Mononuclear cell (primary cell): ENCODE data around the gene RTP3. TPM values are rescaled to one million over a fixed set of nuclear protein-coding genes. Genes with fewer than 3 reads are reported as not detected.

Experiments used
- H3K27me3 ChIP-seq: 2 replicates; pipeline ENCODE4 v1.6.0; 2011; ENCODE audit warnings: low read length, control low read depth; ENCODE audit not compliant: insufficient read depth
- H3K4me1 ChIP-seq: 2 replicates; pipeline ENCODE4 v1.5.1; 2011; ENCODE audit warnings: mild to moderate bottlenecking, low read length, control low read depth; ENCODE audit not compliant: insufficient read depth
- H3K4me3 ChIP-seq: 2 replicates; pipeline ENCODE4 v1.5.1; 2011; ENCODE audit warnings: mild to moderate bottlenecking, low read length, moderate library complexity
- H3K9me3 ChIP-seq: 2 replicates; pipeline ENCODE4 v1.5.1; 2011; ENCODE audit warnings: low read depth, mild to moderate bottlenecking, control low read depth, low read length
- total RNA-seq: library from RNA; depleted of rRNA; stranded (reverse); fragments of >200 nt; gene quantifications from one replicate; pipeline ENCODE4 v1.2.3, GENCODE V29; 2012

RTP3 gene
- total RNA-seq, 1 donor = 0.10 TPM

- Histone ChIP-seq H3K4me3 (no peak within 1 kb of the TSS), H3K4me1 (peaks cover 18% of the 10 kb centered on the region), H3K9me3 (no peaks in the 10 kb centered on the region), H3K27me3 (peaks cover 26% of the 10 kb centered on the region)
These were observed 33.2 kb upstream of the RTP3 start, which contains the start of gene LTF for GRCh38 chr3:46464326-46465195. TSS of gene LTF (minus strand) at chr3:46464905. CDS start at chr3:46464867, 38 bp downstream.

GRCh38 chr3:46465196-46465520 lies 32.6 kb upstream of the RTP3 start:
- no peaks in the 10 kb centered on the region for H3K9me3 ChIP-seq

GRCh38 chr3:46466273-46466672 lies 31.5 kb upstream of the RTP3 start:
- H3K4me1 ChIP-seq = peaks cover 30% of the 10 kb centered on the region
- H3K9me3 ChIP-seq = no peaks in the 10 kb centered on the region

More at GRCh38 chr3:46465196-46465520, 32.6 kb upstream of the RTP3 start:
- H3K4me3 ChIP-seq = no peak overlapping the region
- H3K27me3 ChIP-seq = peaks cover 26% of the 10 kb centered on the region
- peaks cover 23% of the 10 kb centered on the region for H3K4me1 ChIP-seq

GRCh38 chr3:46466871-46467403 lies 30.8 kb upstream of the RTP3 start:
- peaks cover 26% of the 10 kb centered on the region for H3K4me1 ChIP-seq
- no peaks in the 10 kb centered on the region for H3K9me3 ChIP-seq
- peaks cover 22% of the 10 kb centered on the region for H3K27me3 ChIP-seq
- no peak overlapping the region for H3K4me3 ChIP-seq

More at GRCh38 chr3:46466273-46466672, 31.5 kb upstream of the RTP3 start:
- Histone ChIP-seq H3K4me3 (no peak overlapping the region), H3K27me3 (peaks cover 23% of the 10 kb centered on the region)

- no peaks in the 10 kb centered on the region for H3K9me3 ChIP-seq
- peaks cover 26% of the 10 kb centered on the region for H3K4me1 ChIP-seq
- no peak overlapping the region for H3K4me3 ChIP-seq
- peaks cover 22% of the 10 kb centered on the region for H3K27me3 ChIP-seq
These were observed 30.2 kb upstream of the RTP3 start for GRCh38 chr3:46467562-46467961.

GRCh38 chr3:46468753-46469600 lies 28.8 kb upstream of the RTP3 start:
- no peaks in the 10 kb centered on the region for H3K9me3 ChIP-seq

GRCh38 chr3:46469680-46470357 lies 28.0 kb upstream of the RTP3 start:
- peaks cover 10% of the 10 kb centered on the region for H3K27me3 ChIP-seq
- H3K4me1 ChIP-seq = peaks cover 21% of the 10 kb centered on the region
- H3K9me3 ChIP-seq = peaks cover 8% of the 10 kb centered on the region
- H3K4me3 ChIP-seq = no peak overlapping the region

More at GRCh38 chr3:46468753-46469600, 28.8 kb upstream of the RTP3 start:
- Histone ChIP-seq H3K4me3 (no peak overlapping the region), H3K27me3 (peaks cover 18% of the 10 kb centered on the region), H3K4me1 (peaks cover 21% of the 10 kb centered on the region)

GRCh38 chr3:46470831-46471230 lies 26.9 kb upstream of the RTP3 start:
- H3K27me3 ChIP-seq = no peaks in the 10 kb centered on the region
- no peak overlapping the region for H3K4me3 ChIP-seq
- H3K9me3 ChIP-seq = peaks cover 11% of the 10 kb centered on the region
- peaks cover 18% of the 10 kb centered on the region for H3K4me1 ChIP-seq

- Histone ChIP-seq H3K27me3 (no peaks in the 10 kb centered on the region), H3K4me3 (no peak overlapping the region), H3K9me3 (peaks cover 11% of the 10 kb centered on the region), H3K4me1 (peaks cover 18% of the 10 kb centered on the region)
These were observed 26.3 kb upstream of the RTP3 start for GRCh38 chr3:46471371-46471914.

GRCh38 chr3:46472736-46473135 lies 25.0 kb upstream of the RTP3 start:
- no peaks in the 10 kb centered on the region for H3K27me3 ChIP-seq
- H3K4me1 ChIP-seq = peaks cover 18% of the 10 kb centered on the region
- peaks cover 11% of the 10 kb centered on the region for H3K9me3 ChIP-seq
- no peak overlapping the region for H3K4me3 ChIP-seq

GRCh38 chr3:46477145-46477544 lies 20.6 kb upstream of the RTP3 start:
- Histone ChIP-seq H3K9me3 (peaks cover 11% of the 10 kb centered on the region), H3K4me3 (no peak overlapping the region)

GRCh38 chr3:46477756-46478155 lies 20.0 kb upstream of the RTP3 start:
- Histone ChIP-seq H3K4me1 (no peaks in the 10 kb centered on the region), H3K4me3 (no peak overlapping the region), H3K9me3 (peaks cover 11% of the 10 kb centered on the region), H3K27me3 (no peaks in the 10 kb centered on the region)

More at GRCh38 chr3:46477145-46477544, 20.6 kb upstream of the RTP3 start:
- no peaks in the 10 kb centered on the region for H3K27me3 ChIP-seq
- H3K4me1 ChIP-seq = no peaks in the 10 kb centered on the region

GRCh38 chr3:46478341-46478740 lies 19.4 kb upstream of the RTP3 start:
- Histone ChIP-seq H3K9me3 (peaks cover 11% of the 10 kb centered on the region), H3K4me3 (no peak overlapping the region), H3K4me1 (no peaks in the 10 kb centered on the region), H3K27me3 (no peaks in the 10 kb centered on the region)

GRCh38 chr3:46479021-46479420 lies 18.8 kb upstream of the RTP3 start:
- no peak overlapping the region for H3K4me3 ChIP-seq
- no peaks in the 10 kb centered on the region for H3K4me1 ChIP-seq
- no peaks in the 10 kb centered on the region for H3K27me3 ChIP-seq
- H3K9me3 ChIP-seq = peaks cover 11% of the 10 kb centered on the region
